DOHH2 (cell line): ENCODE results near the gene SVIL.

Experiments
- H3F3A ChIP-seq: fragments of 200-600 bp; sonication (generic), shearing (Covaris generic); 2 replicates; pipeline ENCODE4 v1.6.0; 2016; ENCODE audit warnings: antibody characterized with exemption, mild to moderate bottlenecking; ENCODE audit not compliant: control insufficient read depth, insufficient read depth
- H3K27ac ChIP-seq: fragments of 200-600 bp; sonication (generic); 2 replicates; pipeline ENCODE4 v1.5.1; 2014; ENCODE audit warnings: low read depth, mild to moderate bottlenecking, low read length, moderate library complexity
- H3K27me3 ChIP-seq: fragments of 200-600 bp; sonication (generic); 2 replicates; pipeline ENCODE4 v1.6.1; 2014; ENCODE audit warnings: mild to moderate bottlenecking, low read length, mixed read lengths; ENCODE audit not compliant: control insufficient read depth
- H3K36me3 ChIP-seq: fragments of 200-600 bp; sonication (generic); 2 replicates; pipeline ENCODE4 v1.6.1; 2014; ENCODE audit warnings: mild to moderate bottlenecking, low read length, moderate library complexity, mixed read lengths; ENCODE audit not compliant: control insufficient read depth
- H3K4me1 ChIP-seq: fragments of 200-600 bp; sonication (generic); 2 replicates; pipeline ENCODE4 v1.6.1; 2014; ENCODE audit warnings: mild to moderate bottlenecking, low read length, mixed read lengths; ENCODE audit not compliant: control insufficient read depth
- H3K4me2 ChIP-seq: fragments of 200-600 bp; sonication (generic); 2 replicates; pipeline ENCODE4 v1.6.0; 2014; ENCODE audit warnings: mild to moderate bottlenecking, low read length, moderate library complexity
- H3K4me3 ChIP-seq: fragments of 200-600 bp; sonication (generic); 2 replicates; pipeline ENCODE4 v1.5.1; 2014; ENCODE audit warnings: mild to moderate bottlenecking, low read length, mixed read lengths
- H3K79me2 ChIP-seq: fragments of 200-600 bp; sonication (generic); 2 replicates; pipeline ENCODE4 v1.6.1; 2014; ENCODE audit warnings: mild to moderate bottlenecking, low read length, mixed read lengths; ENCODE audit not compliant: control insufficient read depth
- H3K9me2 ChIP-seq: fragments of 200-600 bp; sonication (generic); replicated peaks from 2 replicates; pipeline ENCODE4 v1.6.1; 2014; ENCODE audit warnings: mild to moderate bottlenecking, low read length, mixed read lengths; ENCODE audit not compliant: control insufficient read depth
- H3K9me3 ChIP-seq: fragments of 200-600 bp; sonication (generic); 2 replicates; pipeline ENCODE4 v1.6.1; 2014; ENCODE audit warnings: antibody characterized with exemption, low read length, mixed read lengths; ENCODE audit not compliant: control insufficient read depth, insufficient read depth
- H4K20me1 ChIP-seq: fragments of 200-600 bp; sonication (generic); 2 replicates; pipeline ENCODE4 v1.6.0; 2014; ENCODE audit warnings: low read depth, mild to moderate bottlenecking, antibody characterized with exemption, low read length, moderate library complexity; ENCODE audit not compliant: control insufficient read depth, insufficient read depth
- EZH2phosphoT487 ChIP-seq: fragments of 200-600 bp; sonication (generic); IDR thresholded peaks from 2 replicates; pipeline ENCODE4 v1.6.1; 2017; ENCODE audit warnings: borderline replicate concordance, mild to moderate bottlenecking, antibody characterized with exemption, low read length, moderate library complexity, mixed read lengths
- TF ChIP-seq, protein P1 (sequence below): fragments of 200-600 bp; sonication (generic); IDR thresholded peaks from one replicate; pipeline ENCODE4 v1.5.1; 2014; ENCODE audit warnings: antibody characterized with exemption, mild to moderate bottlenecking, low read depth, low read length; ENCODE audit not compliant: poor library complexity, severe bottlenecking

Gene SVIL

DNA sequence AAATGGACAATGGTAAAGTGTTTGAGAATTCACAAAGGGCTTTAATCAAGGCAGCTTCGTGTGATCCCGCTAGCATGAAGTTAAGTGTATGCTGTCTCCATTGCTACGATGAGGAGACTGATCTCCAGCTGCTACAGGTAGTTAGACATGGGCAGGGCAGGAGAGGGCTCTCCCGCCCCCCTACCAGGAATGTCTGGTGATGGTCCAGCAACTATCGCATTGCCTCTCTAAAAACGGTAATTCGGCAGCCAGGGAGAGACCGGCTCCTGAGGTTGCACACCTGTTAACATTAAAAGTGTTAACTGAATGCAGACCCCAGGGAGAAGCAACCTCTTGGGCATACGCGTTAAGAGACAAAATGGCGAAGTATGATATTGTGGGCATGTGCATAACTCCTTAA is 37.9 kb downstream of the SVIL start:
- H3K27ac ChIP-seq: no peak overlapping the region
- H3K4me3 ChIP-seq: no peak overlapping the region
- TF ChIP-seq, protein P1, sequence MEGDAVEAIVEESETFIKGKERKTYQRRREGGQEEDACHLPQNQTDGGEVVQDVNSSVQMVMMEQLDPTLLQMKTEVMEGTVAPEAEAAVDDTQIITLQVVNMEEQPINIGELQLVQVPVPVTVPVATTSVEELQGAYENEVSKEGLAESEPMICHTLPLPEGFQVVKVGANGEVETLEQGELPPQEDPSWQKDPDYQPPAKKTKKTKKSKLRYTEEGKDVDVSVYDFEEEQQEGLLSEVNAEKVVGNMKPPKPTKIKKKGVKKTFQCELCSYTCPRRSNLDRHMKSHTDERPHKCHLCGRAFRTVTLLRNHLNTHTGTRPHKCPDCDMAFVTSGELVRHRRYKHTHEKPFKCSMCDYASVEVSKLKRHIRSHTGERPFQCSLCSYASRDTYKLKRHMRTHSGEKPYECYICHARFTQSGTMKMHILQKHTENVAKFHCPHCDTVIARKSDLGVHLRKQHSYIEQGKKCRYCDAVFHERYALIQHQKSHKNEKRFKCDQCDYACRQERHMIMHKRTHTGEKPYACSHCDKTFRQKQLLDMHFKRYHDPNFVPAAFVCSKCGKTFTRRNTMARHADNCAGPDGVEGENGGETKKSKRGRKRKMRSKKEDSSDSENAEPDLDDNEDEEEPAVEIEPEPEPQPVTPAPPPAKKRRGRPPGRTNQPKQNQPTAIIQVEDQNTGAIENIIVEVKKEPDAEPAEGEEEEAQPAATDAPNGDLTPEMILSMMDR: no peak
- TF ChIP-seq EZH2phosphoT487: no peak
- no peaks in the 10 kb centered on the region for H3K79me2 ChIP-seq
- H3K27me3 ChIP-seq: no peaks in the 10 kb centered on the region
- H3K4me1 ChIP-seq: no peaks in the 10 kb centered on the region
- no peaks in the 10 kb centered on the region for H3F3A ChIP-seq
- H3K9me3 ChIP-seq: no peaks in the 10 kb centered on the region
- no peaks in the 10 kb centered on the region for H3K9me2 ChIP-seq
- peaks cover under 1% of the 10 kb centered on the region; the same call in 1 of the 2 replicates for H4K20me1 ChIP-seq
- no peaks in the 10 kb centered on the region for H3K36me3 ChIP-seq
- no peak overlapping the region for H3K4me2 ChIP-seq

DNA sequence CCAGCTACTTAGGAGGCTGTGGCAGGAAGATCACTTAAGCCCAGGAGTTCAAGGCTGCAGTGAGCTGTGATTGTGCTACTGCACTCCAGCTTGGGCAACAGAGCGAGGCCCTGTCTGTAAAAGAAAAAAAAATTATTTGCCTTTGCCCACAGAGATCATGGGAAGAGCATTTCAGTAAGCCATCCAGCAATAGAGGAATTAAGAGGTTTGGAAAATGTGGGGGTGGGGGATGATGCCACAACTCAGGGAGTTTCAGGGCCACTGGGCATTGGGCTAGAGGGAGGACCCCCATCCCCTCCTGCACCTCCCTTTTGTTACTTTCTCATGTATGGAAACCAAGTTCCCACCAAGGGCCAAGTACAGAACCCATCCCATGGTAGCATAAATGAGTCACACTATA is 38.4 kb downstream of the SVIL start:
- H4K20me1 ChIP-seq: no peaks in the 10 kb centered on the region

DNA sequence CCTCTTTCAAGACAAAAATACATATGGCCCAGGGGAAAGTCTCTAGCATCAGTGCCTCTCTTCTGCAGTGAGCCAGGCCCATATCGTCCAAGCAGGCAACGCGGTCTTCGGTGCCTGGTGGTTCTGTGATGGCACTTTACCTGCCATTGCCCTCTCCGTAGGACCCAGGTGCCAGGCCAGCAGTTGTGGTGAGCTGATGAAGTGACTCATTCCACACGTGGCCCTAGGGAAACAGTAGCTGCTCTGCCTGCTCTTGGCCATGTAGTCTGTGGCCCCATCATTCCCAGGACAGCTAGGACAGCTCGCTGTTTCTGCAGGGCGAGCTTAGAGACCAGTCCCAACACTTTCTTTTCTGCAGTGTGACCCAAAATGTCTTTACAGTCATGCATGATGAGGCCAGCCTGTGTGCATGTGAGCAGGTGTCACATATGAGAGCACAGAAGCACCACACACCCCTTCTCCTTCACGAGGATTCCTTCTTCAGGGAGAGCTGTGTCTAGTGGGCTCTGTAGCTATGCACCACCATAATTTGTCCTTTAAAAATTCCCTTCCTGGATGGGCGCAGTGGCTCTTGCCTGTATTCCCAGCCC is 39.0 kb downstream of the SVIL start:
- Histone ChIP-seq H3K4me1 (no peaks in the 10 kb centered on the region), H4K20me1 (no peaks in the 10 kb centered on the region), H3K27me3 (no peaks in the 10 kb centered on the region), H3K9me3 (no peaks in the 10 kb centered on the region), H3K9me2 (no peaks in the 10 kb centered on the region), H3K79me2 (no peaks in the 10 kb centered on the region), H3F3A (no peaks in the 10 kb centered on the region), H3K4me2 (no peak overlapping the region), H3K4me3 (no peak overlapping the region), H3K36me3 (no peaks in the 10 kb centered on the region), H3K27ac (no peak overlapping the region)
- TF ChIP-seq EZH2phosphoT487: no peak
- TF ChIP-seq, protein P1: no peak

More for the DNA sequence above, 38.4 kb downstream of the SVIL start:
- H3K9me2 ChIP-seq: no peaks in the 10 kb centered on the region
- H3K27me3 ChIP-seq: no peaks in the 10 kb centered on the region
- no peaks in the 10 kb centered on the region for H3K79me2 ChIP-seq
- no peak overlapping the region for H3K4me3 ChIP-seq
- no peaks in the 10 kb centered on the region for H3F3A ChIP-seq
- H3K4me2 ChIP-seq: no peak overlapping the region
- no peaks in the 10 kb centered on the region for H3K36me3 ChIP-seq
- no peak overlapping the region for H3K27ac ChIP-seq
- no peak for TF ChIP-seq EZH2phosphoT487
- TF ChIP-seq, protein P1: no peak
- H3K4me1 ChIP-seq: no peaks in the 10 kb centered on the region
- H3K9me3 ChIP-seq: no peaks in the 10 kb centered on the region
